SK-N-SH treated with all-trans-retinoic acid at 6 μM for 48 hours (cell line): ENCODE data around the gene SMARCD3.

Experiments used
- CREB5 ChIP-seq: fragments of 250-450 bp; sonication (Bioruptor Pico); IDR thresholded peaks from 2 replicates; pipeline ENCODE4 v1.5.1; 2020; ENCODE audit warnings: low read depth, mild to moderate bottlenecking, moderate library complexity
- CSRNP3 ChIP-seq: fragments of 250-450 bp; sonication (Bioruptor Pico); IDR thresholded peaks from 2 replicates; pipeline ENCODE4 v1.5.1; 2021; ENCODE audit warnings: mild to moderate bottlenecking, moderate library complexity
- GLIS3 ChIP-seq: fragments of 250-450 bp; sonication (Bioruptor Pico); IDR thresholded peaks from 2 replicates; pipeline ENCODE4 v1.5.0; 2020; ENCODE audit warnings: mild to moderate bottlenecking, moderate library complexity
- PATZ1 ChIP-seq: fragments of 250-450 bp; sonication (Bioruptor Pico); IDR thresholded peaks from 2 replicates; pipeline ENCODE4 v1.8.0; 2020; ENCODE audit warnings: mild to moderate bottlenecking, moderate library complexity, borderline replicate concordance
- PPARA ChIP-seq: fragments of 250-450 bp; sonication (Bioruptor Pico); IDR thresholded peaks from 2 replicates; pipeline ENCODE4 v1.5.0; 2020; ENCODE audit warnings: mild to moderate bottlenecking, borderline replicate concordance
- RARB ChIP-seq: fragments of 250-450 bp; sonication (Bioruptor Pico); IDR thresholded peaks from 2 replicates; pipeline ENCODE4 v1.8.0; 2021; ENCODE audit warnings: mild to moderate bottlenecking, moderate library complexity
- ZC3H10 ChIP-seq: fragments of 250-450 bp; sonication (Bioruptor Pico); IDR thresholded peaks from 2 replicates; pipeline ENCODE4 v1.5.1; 2021; ENCODE audit warnings: mild to moderate bottlenecking, moderate library complexity

- TF ChIP-seq GLIS3 (no peak), CREB5 (no peak), RARB (no peak), PPARA (no peak), ZC3H10 (CRISPR knock-in tag) (no peak), CSRNP3 (CRISPR knock-in tag) (no peak), PATZ1 (CRISPR knock-in tag) (no peak)
These were observed 28.4 kb upstream of the SMARCD3 start for GRCh38 chr7:151276666-151277590.
